Testis (tissue), 3 donors: ENCODE results near the gene RSAD1. TPM values are rescaled to one million over a fixed set of nuclear protein-coding genes. Genes with fewer than 3 reads are reported as not detected.

Experiments
- DNase-seq: peaks from one replicate; pipeline ENCODE4 v3.0.0-alpha.2; 2019
- H3K27ac ChIP-seq, 2 donors: fragments of 200-600 bp; sonication (generic); one replicate each; pipeline ENCODE4 v1.5.1; 2019
- H3K27me3 ChIP-seq: fragments of 200-600 bp; sonication (generic); one replicate; pipeline ENCODE4 v1.5.1; 2019
- H3K36me3 ChIP-seq: fragments of 200-600 bp; sonication (generic); one replicate; pipeline ENCODE4 v1.5.1; 2017; ENCODE audit warnings: low read depth; ENCODE audit errors: missing control alignments
- H3K4me1 ChIP-seq: fragments of 200-600 bp; sonication (generic); one replicate; pipeline ENCODE4 v1.5.1; 2019
- H3K4me3 ChIP-seq, 2 donors: fragments of 200-600 bp; sonication (generic); one replicate each; pipeline ENCODE4 v1.5.1; 2017 to 2019
- H3K9me3 ChIP-seq: fragments of 200-600 bp; sonication (generic); one replicate; pipeline ENCODE4 v1.5.1; 2017
- POLR2A ChIP-seq: fragments of 450-650 bp; IDR thresholded peaks from one replicate; pipeline ENCODE4 v1.6.1; 2017; ENCODE audit warnings: antibody characterized with exemption, mild to moderate bottlenecking, moderate library complexity
- WGBS, 2 donors: methylation state at CpG; one replicate each; pipeline ENCODE4 v1.1.5; 2018; 5-methylcytosine and 5-hydroxymethylcytosine counted together
- intact Hi-C: fragments of 100-400 bp; cut with DNase I; formaldehyde crosslinking; loops from one replicate; pipeline ENCODE4 v1.15.1; 2023; ENCODE audit warnings: low total_unique reads
- polyA plus RNA-seq: library from polyadenylated mRNA; stranded (reverse); fragments of 350-450 nt; fragmentation: Illumina TruSeq; extraction: RNeasy Lipid Tissue Mini Kit (QIAGEN cat#74804); gene quantifications from one replicate; pipeline ENCODE4 v1.2.3, GENCODE V29; 2014; ENCODE audit warnings: low read depth, low replicate concordance; ENCODE audit not compliant: insufficient read depth
- total RNA-seq, 2 donors: library from RNA; depleted of rRNA; stranded (reverse); fragments of >200 nt; gene quantifications; one replicate each; pipeline ENCODE4 v1.2.3, GENCODE V29; 2016
- TF ChIP-seq, protein P1 (sequence below), 3 experiments: fragments of 450-650 bp in 2 of 3; fragments of 200-600 bp in 1 of 3; sonication (generic) in 1 of 3; IDR thresholded peaks; one replicate each; pipeline ENCODE4 v1.5.1; 2016 to 2019; ENCODE audit warnings: antibody characterized with exemption in 3 of 3, mild to moderate bottlenecking in 2 of 3, moderate library complexity in 1 of 3

RSAD1 gene
- total and polyA plus RNA-seq, 3 donors from 2014 or later, result 25.3 to 38.0 (median 35.7) TPM

DNA sequence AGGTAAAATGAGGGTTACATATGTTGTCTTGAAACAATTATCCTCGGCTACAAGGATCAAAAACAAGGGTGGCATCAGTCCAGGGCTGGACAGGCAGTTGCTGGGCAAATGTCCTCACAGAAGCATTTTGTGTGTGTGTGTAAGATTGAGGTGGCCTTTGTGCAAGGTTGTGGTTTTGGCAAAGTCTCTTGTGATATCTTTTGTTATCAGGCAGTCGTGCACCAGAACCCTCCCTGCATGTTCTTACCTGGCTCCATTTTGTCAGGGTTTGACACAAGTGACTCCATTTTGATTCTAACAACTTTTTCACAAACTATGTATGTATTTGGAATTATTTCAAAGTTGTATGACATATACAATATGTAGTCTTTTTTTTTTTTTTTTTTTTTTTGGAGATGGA is 30.0 kb upstream of the RSAD1 start:
- WGBS, 2 donors, result 55 to 71% methylated on average over 2 of the region's 2 CpGs
- H3K9me3 ChIP-seq, result no peaks in the 10 kb centered on the region
- intact Hi-C loops, result no loop called here
- TF ChIP-seq, protein P1, sequence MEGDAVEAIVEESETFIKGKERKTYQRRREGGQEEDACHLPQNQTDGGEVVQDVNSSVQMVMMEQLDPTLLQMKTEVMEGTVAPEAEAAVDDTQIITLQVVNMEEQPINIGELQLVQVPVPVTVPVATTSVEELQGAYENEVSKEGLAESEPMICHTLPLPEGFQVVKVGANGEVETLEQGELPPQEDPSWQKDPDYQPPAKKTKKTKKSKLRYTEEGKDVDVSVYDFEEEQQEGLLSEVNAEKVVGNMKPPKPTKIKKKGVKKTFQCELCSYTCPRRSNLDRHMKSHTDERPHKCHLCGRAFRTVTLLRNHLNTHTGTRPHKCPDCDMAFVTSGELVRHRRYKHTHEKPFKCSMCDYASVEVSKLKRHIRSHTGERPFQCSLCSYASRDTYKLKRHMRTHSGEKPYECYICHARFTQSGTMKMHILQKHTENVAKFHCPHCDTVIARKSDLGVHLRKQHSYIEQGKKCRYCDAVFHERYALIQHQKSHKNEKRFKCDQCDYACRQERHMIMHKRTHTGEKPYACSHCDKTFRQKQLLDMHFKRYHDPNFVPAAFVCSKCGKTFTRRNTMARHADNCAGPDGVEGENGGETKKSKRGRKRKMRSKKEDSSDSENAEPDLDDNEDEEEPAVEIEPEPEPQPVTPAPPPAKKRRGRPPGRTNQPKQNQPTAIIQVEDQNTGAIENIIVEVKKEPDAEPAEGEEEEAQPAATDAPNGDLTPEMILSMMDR (IDR thresholded peaks at IDR 0.05), result no peak
- no peak for TF ChIP-seq POLR2A
- no peak overlapping the region for H3K4me3 ChIP-seq
- H3K27ac ChIP-seq, result no peak overlapping the region
- H3K36me3 ChIP-seq, result no peaks in the 10 kb centered on the region
- peaks cover 5% of the 10 kb centered on the region for H3K4me1 ChIP-seq
- no peaks in the 10 kb centered on the region for H3K27me3 ChIP-seq
- no peak for DNase-seq

DNA sequence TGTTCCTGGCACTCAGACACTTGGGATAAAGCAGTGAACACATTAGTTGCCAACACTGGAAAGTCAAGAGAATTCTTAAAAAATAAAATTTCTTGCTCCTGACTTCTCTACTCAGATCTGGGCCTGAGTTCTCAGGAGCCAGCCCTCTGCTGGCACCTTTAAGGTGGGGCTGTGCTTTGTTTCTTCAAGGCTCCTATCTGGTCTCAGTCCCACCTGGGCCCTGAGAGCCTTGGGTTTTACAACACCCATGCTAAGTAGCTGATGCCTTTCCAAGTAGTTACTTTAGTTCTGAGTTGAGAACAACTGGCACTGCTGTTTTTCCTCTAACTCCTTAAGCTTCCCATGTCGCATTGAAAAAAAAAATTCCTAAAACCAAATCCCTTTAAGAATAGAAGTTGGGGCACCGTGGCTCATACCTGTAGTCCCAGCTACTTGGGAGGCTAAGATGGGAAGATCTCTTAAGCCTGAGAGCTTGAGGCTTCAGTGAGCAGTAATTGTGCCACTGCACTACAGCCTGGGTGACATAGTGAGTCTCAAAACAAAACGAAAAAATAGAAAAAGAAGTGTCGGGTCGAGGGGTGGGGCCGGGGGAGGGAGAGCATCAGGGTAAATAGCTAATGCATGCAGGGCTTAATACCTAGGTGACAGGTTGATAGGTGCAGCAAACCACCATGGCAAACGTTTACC is 26.6 kb upstream of the RSAD1 start:
- Histone ChIP-seq H3K4me1 (no peaks in the 10 kb centered on the region), H3K27ac (no peak overlapping the region), H3K27me3 (no peaks in the 10 kb centered on the region), H3K36me3 (no peaks in the 10 kb centered on the region), H3K4me3 (no peak overlapping the region), H3K9me3 (no peaks in the 10 kb centered on the region)
- no peak for DNase-seq
- 72 to 84% methylated on average over 7 of the region's 7 CpGs for WGBS, 2 donors
- TF ChIP-seq POLR2A, result no peak
- TF ChIP-seq, protein P1 (IDR thresholded peaks at IDR 0.05), result no peak
- intact Hi-C loops, result no loop called here

DNA sequence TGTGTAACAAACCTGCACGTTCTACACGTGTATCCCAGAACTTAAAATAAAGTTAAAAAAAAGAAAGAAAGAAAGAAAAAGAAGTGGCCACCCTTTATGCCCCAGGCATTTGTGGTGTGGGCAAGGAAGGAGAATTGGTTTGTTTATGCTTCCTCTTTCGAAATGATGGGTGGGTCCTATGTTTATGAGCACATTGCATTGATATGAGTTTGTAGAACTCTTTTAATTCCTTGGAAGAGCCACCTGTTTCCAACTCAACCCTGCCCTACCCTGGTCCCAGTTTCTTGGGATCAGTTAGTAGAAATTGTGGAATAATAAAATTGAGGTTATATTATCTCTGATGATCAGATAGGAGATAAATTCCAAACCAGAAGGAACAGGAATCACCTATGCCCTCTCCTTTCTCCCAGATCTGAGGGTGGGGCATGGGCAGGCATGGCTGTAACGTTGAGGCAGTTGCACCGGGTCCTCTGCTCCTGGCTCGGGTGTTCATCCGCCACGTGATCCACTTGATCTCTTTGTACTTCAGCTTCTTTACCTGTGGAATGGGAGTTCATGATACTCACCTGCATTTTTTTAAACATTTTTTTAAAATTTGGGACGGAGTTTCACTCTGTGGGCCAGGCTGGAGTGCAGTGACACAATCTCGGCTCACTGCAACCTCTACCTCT is 25.9 kb upstream of the RSAD1 start:
- no peak for DNase-seq
- H3K27me3 ChIP-seq, result no peaks in the 10 kb centered on the region
- TF ChIP-seq POLR2A, result no peak
- TF ChIP-seq, protein P1 (IDR thresholded peaks at IDR 0.05), result no peak
- H3K36me3 ChIP-seq, result no peaks in the 10 kb centered on the region
- H3K27ac ChIP-seq, result no peak overlapping the region
- no peaks in the 10 kb centered on the region for H3K4me1 ChIP-seq
- no peaks in the 10 kb centered on the region for H3K9me3 ChIP-seq
- 89 to 91% methylated on average over 10 of the region's 10 CpGs for WGBS, 2 donors
- intact Hi-C loops, result no loop called here
- no peak overlapping the region for H3K4me3 ChIP-seq

DNA sequence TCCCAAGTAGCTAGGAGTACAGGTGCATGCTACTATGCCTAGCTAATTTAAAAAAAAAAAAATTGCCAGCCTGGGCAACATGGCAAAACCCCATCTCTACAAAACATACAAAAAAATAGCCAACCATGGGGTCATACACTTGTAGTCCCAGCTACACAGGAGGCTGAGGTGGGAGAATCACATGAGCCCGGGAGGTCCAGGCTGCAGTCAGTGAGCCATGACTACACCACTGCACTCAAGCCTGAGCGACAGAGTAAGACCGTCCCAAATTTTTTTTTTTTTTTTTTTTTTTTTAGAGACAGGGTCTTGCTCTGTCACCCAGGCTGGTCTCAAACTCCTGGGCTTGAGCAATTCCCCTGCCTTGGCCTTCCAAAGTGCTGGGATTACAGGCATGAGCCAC is 24.8 kb upstream of the RSAD1 start:
- no peak overlapping the region for H3K27ac ChIP-seq
- WGBS, 2 donors, result 92% methylated on average over 3 of the region's 3 CpGs
- H3K9me3 ChIP-seq, result no peaks in the 10 kb centered on the region
- no peak overlapping the region for H3K4me3 ChIP-seq
- intact Hi-C loops, result no loop called here
- H3K4me1 ChIP-seq, result no peaks in the 10 kb centered on the region
- H3K36me3 ChIP-seq, result no peaks in the 10 kb centered on the region
- DNase-seq, result no peak
- TF ChIP-seq, protein P1 (IDR thresholded peaks at IDR 0.05), result no peak
- no peak for TF ChIP-seq POLR2A
- H3K27me3 ChIP-seq, result no peaks in the 10 kb centered on the region
